ENCODE results near the gene ZNF593. TPM values are rescaled to one million over a fixed set of nuclear protein-coding genes. Genes with fewer than 3 reads are reported as not detected.

ZNF593 gene
- total RNA-seq, 2 donors from 2014 or later = 25.2 to 33.0 TPM

DNA sequence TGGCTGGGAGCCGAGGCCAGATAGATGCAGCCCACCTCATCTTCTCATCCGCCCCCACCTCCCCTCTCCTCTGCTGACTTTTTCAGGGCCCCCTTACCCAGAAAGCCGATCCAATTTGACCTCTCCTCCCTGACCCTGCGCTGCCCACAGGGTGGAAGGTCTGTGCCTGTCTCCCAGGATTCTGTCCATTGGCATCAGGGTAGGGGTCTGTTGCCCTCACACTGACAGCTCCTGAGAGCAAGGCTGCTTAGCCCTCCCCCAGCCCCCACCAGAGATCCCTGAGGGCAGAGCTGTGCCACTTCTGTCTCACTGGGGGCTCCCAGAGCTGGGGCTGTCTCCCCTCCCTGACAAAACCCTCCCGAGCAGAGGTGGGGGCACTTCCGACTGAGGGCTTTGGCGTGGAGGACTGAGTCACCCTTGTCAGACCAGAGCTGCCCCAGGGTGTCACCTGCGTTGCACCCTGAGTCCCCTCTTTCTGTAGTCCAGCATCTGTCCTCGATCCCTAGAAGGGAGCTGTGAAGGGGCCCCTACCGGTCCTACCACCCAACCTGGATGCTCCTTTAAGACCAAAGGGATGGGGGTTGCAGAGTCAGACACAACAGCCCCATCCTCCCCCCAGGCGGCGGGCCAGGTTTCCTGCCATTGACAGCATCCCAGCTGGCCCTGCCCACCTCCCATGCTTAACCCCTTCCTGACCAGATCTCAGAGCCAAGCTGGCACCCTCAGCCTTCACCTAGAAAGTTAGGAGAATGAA is 13.2 kb upstream of the ZNF593 start:
- Histone ChIP-seq H3K36me3 (replicated peaks in 1 of 2; ENCODE audit: insufficient read depth in 1 of 2, low read depth in 2 of 2) (no peaks in the 10 kb centered on the region), H3K9me3 (no peaks in the 10 kb centered on the region), H3K4me1 (peaks cover 7% of the 10 kb centered on the region), H3K27ac (peak overlapping the region in 1 of 4 donors; percentile 24), H3K27me3 (peaks cover 0 to 5% of the 10 kb centered on the region in 2 donors), H3K4me3 (no peak overlapping the region)
- 36 to 38% methylated on average over 6 to 11 of the region's 12 CpGs for WGBS, 2 donors
- ATAC-seq (peak; percentile 3), DNase-seq (peak in 1 of 4 donors; percentile 10)
- intact Hi-C loops (cut with DNase I) = no loop called here
- TF ChIP-seq, protein P1, sequence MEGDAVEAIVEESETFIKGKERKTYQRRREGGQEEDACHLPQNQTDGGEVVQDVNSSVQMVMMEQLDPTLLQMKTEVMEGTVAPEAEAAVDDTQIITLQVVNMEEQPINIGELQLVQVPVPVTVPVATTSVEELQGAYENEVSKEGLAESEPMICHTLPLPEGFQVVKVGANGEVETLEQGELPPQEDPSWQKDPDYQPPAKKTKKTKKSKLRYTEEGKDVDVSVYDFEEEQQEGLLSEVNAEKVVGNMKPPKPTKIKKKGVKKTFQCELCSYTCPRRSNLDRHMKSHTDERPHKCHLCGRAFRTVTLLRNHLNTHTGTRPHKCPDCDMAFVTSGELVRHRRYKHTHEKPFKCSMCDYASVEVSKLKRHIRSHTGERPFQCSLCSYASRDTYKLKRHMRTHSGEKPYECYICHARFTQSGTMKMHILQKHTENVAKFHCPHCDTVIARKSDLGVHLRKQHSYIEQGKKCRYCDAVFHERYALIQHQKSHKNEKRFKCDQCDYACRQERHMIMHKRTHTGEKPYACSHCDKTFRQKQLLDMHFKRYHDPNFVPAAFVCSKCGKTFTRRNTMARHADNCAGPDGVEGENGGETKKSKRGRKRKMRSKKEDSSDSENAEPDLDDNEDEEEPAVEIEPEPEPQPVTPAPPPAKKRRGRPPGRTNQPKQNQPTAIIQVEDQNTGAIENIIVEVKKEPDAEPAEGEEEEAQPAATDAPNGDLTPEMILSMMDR (IDR thresholded peaks at IDR 0.05) = no peak
- no peak for TF ChIP-seq POLR2A (IDR thresholded peaks at IDR 0.05)

DNA sequence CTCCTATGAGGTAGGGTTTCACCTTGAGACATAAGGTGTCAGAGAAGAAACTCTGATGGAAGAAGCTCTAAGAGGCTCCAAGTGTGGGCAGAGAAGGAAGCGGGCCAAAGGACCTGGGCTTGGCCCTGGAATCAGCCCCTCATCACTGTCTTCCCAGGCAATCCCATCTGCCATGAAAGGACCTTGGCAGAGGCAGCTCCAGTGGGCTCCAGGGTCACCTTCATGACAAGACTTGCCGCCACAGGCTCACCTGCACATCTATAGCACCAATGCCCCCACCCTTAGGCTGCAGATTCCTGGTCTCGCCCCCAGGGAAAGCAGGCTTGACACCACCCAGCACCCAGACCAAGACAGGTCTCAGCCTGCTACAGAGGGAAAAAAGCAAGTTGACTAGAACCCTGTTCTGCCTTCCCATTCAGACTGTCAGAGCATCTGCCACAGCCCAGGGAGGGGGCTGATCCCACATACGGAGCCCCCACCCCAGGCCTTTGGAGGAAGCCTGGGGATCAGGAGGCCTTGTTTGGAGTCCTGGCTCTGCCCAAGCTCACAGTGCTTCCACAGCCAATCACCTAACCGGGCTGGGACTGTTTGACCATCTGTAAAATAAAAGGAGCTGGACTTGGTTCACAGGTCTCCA is 11.3 kb upstream of the ZNF593 start:
- H3K9me3 ChIP-seq = no peaks in the 10 kb centered on the region
- TF ChIP-seq, protein P1 (IDR thresholded peaks at IDR 0.05) = no peak
- no peak for TF ChIP-seq POLR2A (IDR thresholded peaks at IDR 0.05)
- peaks cover 0 to 5% of the 10 kb centered on the region in 2 donors for H3K27me3 ChIP-seq
- 80 to 89% methylated on average over 3 to 5 of the region's 5 CpGs for whole genome bisulfite sequencing, 2 donors
- ATAC-seq (no peak), DNase-seq (peak in 1 of 4 donors; percentile 5)
- peaks cover 14% of the 10 kb centered on the region for H3K4me1 ChIP-seq
- no peak overlapping the region for H3K27ac ChIP-seq
- intact Hi-C loops (cut with DNase I) = no loop called here
- H3K36me3 ChIP-seq (replicated peaks in 1 of 2; ENCODE audit: insufficient read depth in 1 of 2, low read depth in 2 of 2) = no peaks in the 10 kb centered on the region
- no peak overlapping the region for H3K4me3 ChIP-seq

DNA sequence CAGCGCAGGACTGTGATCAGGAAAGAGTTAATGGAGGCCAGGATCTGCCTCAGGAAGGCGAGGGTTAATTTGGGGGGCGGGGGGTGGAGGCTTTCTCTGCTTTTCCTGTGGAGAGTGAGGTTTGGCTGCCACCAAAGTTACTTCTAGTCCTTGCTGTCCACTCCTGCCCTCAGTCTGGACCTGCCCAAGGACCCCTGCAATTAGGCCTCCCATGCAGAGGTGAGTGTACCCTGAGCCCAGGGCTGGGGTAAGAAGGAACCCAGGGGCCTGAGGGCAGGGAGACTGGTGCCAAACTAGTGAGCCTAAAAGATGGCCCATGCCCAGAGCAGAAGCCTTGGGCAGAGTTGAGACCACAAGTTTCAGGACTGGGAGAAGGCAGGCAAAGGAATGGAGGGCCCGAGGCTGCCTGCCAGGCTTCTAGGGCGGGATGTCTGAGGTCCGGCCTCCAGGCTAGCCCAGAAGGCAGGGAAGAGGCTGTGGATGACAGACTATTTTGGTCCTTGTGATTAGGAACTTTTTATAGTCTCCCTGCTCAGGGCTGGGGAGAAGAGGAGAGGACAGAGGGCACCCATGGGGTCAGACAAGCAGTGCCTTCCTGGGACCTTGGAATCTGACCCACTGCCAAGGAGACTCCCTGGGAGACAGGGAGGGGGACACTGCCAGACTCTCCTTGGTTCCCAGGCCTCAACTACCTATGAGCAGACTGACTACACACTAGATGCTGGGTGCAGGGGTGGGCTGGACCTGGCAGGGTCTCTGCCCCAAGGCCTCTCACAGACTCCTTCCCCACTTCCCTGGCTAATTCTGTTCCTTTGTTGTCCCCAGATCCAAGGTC is 10.6 kb upstream of the ZNF593 start, which contains the start of gene FAM110D:
TSS of gene FAM110D (plus strand) at position 172 of the 835 bp plus-strand sequence. CDS start 2,213 bp downstream, outside the sequence.
- Histone ChIP-seq H3K27me3 (peaks cover 0 to 5% of the 10 kb centered on the region in 2 donors), H3K27ac (peak within 1 kb of the TSS in 1 of 4 donors; percentile 20), H3K4me1 (peaks cover 20% of the 10 kb centered on the region), H3K36me3 (replicated peaks in 1 of 2; ENCODE audit: insufficient read depth in 1 of 2, low read depth in 2 of 2) (no peaks in the 10 kb centered on the region), H3K9me3 (no peaks in the 10 kb centered on the region), H3K4me3 (no peak within 1 kb of the TSS)
- DNase-seq (peak in 1 of 4 donors; percentile 10), ATAC-seq (no peak)
- peak in 1 of 3 donors; percentile 27 for TF ChIP-seq POLR2A (IDR thresholded peaks at IDR 0.05)
- TF ChIP-seq, protein P1 (IDR thresholded peaks at IDR 0.05) = no peak
- intact Hi-C loops (cut with DNase I) = no loop called here
- WGBS, 2 donors = 58 to 75% methylated on average over 4 to 6 of the region's 6 CpGs

DNA sequence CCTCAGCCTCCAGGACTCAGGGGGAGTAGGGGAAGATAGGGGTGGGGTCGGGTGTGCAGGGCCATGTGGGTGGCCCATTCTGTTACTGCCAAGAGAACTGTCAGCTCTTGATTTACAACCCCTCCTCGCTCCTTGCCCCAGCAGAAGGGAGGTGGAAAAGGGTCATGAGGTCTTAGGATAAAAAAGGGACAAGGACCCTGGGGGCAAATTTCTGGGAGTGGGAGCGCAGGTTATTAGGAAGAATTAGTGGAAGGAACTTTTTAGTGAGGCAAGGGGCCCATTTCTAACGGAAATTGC is 10.0 kb upstream of the ZNF593 start:
- peaks cover 0 to 5% of the 10 kb centered on the region in 2 donors for H3K27me3 ChIP-seq
- peaks cover 26% of the 10 kb centered on the region for H3K4me1 ChIP-seq
- H3K36me3 ChIP-seq (replicated peaks in 1 of 2; ENCODE audit: insufficient read depth in 1 of 2, low read depth in 2 of 2) = no peaks in the 10 kb centered on the region
- TF ChIP-seq, protein P1 (IDR thresholded peaks at IDR 0.05) = no peak
- TF ChIP-seq POLR2A (IDR thresholded peaks at IDR 0.05) = no peak
- H3K27ac ChIP-seq = no peak overlapping the region
- intact Hi-C loops (cut with DNase I) = loop anchor here (5.0 kb wide), 1 partner anchor 57 kb away; no protein-coding TSS in a partner anchor
- DNase-seq (peak in 1 of 4 donors; percentile 3), ATAC-seq (no peak)
- no peaks in the 10 kb centered on the region for H3K9me3 ChIP-seq
- H3K4me3 ChIP-seq = no peak overlapping the region
- 76 to 77% methylated on average over 4 of the region's 4 CpGs for WGBS, 2 donors

Measured in body of pancreas (tissue), 4 donors.